IPS-18a (cell line): Measurements from ENCODE around the gene SYTL2.

Experiments used
- H3K27ac ChIP-seq: one replicate; pipeline ENCODE4 v1.5.1; 2013; ENCODE audit warnings: low read length
- H3K27me3 ChIP-seq: one replicate; pipeline ENCODE4 v1.6.1; 2013; ENCODE audit warnings: mild to moderate bottlenecking, low read length; ENCODE audit not compliant: control insufficient read depth, insufficient read depth
- H3K36me3 ChIP-seq: one replicate; pipeline ENCODE4 v1.6.1; 2013; ENCODE audit warnings: low read depth, low read length; ENCODE audit not compliant: control insufficient read depth
- H3K4me1 ChIP-seq: one replicate; pipeline ENCODE4 v1.6.1; 2013; ENCODE audit warnings: low read depth, low read length; ENCODE audit not compliant: control insufficient read depth
- H3K4me3 ChIP-seq: one replicate; pipeline ENCODE4 v1.5.1; 2013; ENCODE audit warnings: low read length
- H3K9ac ChIP-seq: one replicate; pipeline ENCODE4 v1.6.1; 2013; ENCODE audit warnings: mild to moderate bottlenecking, low read length, moderate library complexity
- H3K9me3 ChIP-seq: one replicate; pipeline ENCODE4 v1.6.1; 2013; ENCODE audit warnings: low read depth, low read length; ENCODE audit not compliant: control insufficient read depth

The SYTL2 gene

DNA sequence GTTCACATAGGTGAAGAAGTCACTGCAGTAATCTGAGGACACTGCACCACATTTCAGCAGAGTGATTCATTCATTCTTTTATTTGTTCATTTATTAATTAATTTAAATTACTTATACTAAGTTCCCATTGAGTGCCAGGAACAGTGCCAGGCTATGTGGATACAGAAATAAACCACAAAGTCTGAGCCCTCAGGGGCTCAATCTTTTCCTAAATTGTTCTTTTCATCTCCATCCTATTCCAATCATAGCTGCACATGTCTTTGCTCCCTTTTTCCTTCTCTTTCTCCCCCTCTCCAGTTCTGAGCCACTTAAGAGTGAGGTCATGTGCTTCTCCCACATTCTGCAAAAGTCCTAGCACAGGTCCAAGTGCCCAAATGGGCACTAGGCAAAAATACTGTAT, 4.9 kb downstream of the SYTL2 start:
- H3K4me3 ChIP-seq: no peak overlapping the region
- no peak overlapping the region for H3K27ac ChIP-seq
- peaks cover 9% of the 10 kb centered on the region for H3K4me1 ChIP-seq
- no peaks in the 10 kb centered on the region for H3K9me3 ChIP-seq
- H3K36me3 ChIP-seq: no peaks in the 10 kb centered on the region
- peaks cover 23% of the 10 kb centered on the region for H3K27me3 ChIP-seq
- H3K9ac ChIP-seq: no peak overlapping the region

DNA sequence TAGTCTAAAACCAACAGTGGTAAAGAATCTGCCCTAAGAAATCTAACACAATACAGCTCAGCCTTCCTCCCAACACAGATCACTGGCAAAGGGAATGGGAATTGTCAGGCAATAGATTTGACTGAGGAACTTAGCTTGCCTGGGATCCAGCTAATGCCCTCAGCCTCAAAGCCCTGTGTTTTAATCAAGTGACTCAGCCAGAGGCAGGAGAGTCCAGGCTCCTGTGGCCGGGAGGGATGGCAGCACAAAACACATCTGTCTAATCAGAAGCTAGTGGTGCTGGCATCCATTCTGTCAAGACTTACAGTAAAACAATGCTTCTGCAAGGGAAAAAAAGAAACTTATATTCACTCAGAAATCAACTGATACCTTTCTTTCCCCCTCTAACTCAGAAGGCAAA, 5.6 kb downstream of the SYTL2 start:
- no peaks in the 10 kb centered on the region for H3K9me3 ChIP-seq
- H3K36me3 ChIP-seq: no peaks in the 10 kb centered on the region
- no peak overlapping the region for H3K9ac ChIP-seq
- H3K27me3 ChIP-seq: peaks cover 18% of the 10 kb centered on the region
- peaks cover 8% of the 10 kb centered on the region for H3K4me1 ChIP-seq
- H3K27ac ChIP-seq: no peak overlapping the region
- H3K4me3 ChIP-seq: no peak overlapping the region

DNA sequence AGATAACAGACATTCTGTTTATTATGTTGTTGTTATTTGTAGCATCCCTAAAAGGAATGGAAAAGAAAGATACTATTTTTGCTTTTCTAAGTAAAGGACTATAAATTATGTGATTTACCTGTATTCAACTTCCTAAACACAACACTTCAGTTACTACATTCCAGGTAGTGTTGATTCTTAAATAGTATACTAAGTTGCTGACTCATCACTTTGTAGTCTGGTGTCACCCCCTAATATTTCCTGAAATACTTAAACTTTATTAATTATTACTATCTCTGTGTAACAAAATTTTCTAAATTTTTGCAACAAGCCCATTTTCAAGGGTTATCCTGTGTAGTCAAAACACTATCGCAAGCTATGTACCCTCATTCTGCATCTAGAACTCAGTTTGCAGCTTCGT, 7.0 kb downstream of the SYTL2 start:
- Histone ChIP-seq H3K9me3 (no peaks in the 10 kb centered on the region), H3K9ac (no peak overlapping the region), H3K4me1 (no peaks in the 10 kb centered on the region), H3K36me3 (no peaks in the 10 kb centered on the region), H3K4me3 (no peak overlapping the region), H3K27me3 (peaks cover 3% of the 10 kb centered on the region), H3K27ac (no peak overlapping the region)

DNA sequence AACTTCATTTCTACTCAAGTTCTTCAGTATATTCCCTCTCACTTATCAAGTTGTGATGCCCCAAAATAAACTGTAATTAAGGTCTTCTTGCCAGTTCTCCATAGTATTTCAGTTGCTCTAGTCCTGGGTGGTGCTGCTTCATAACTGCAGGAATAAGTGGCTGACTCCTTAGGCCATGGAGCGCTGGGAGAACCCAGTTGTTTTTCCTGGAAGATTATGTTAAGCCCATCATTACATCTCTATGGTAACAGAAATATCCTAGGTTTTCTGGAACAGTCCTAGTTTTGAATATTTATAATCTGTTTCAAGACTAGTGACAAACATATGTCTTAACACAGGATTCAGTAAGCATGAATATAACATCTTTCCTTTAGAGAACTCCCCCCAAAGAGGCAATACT, 7.6 kb downstream of the SYTL2 start:
- H3K9ac ChIP-seq: no peak overlapping the region

DNA sequence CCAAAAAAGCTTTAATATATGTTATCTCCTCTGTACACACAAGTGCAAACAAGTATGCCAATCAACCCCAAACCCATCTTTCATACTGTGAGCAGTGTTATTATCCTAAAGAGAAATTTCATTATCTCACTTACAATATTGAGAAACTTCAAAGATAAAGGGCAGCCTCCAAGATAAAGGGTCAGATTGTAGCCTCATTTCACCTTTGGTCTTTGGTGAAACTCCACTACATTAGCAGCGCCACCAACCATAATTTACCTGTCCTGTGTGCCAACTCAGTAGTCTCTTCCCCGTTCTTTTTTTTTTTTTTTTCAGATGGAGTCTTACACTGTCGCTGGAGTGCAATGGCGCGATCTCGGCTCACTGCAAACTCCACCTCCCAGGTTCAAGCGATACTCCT, 9.4 kb downstream of the SYTL2 start:
- H3K27me3 ChIP-seq: no peaks in the 10 kb centered on the region
- no peaks in the 10 kb centered on the region for H3K9me3 ChIP-seq
- H3K27ac ChIP-seq: no peak overlapping the region
- no peak overlapping the region for H3K4me3 ChIP-seq
- no peaks in the 10 kb centered on the region for H3K4me1 ChIP-seq
- no peak overlapping the region for H3K9ac ChIP-seq
- H3K36me3 ChIP-seq: no peaks in the 10 kb centered on the region

More for the DNA sequence above, 7.6 kb downstream of the SYTL2 start:
- no peak overlapping the region for H3K27ac ChIP-seq
- no peaks in the 10 kb centered on the region for H3K9me3 ChIP-seq
- no peak overlapping the region for H3K4me3 ChIP-seq
- no peaks in the 10 kb centered on the region for H3K27me3 ChIP-seq
- H3K4me1 ChIP-seq: no peaks in the 10 kb centered on the region
- H3K36me3 ChIP-seq: no peaks in the 10 kb centered on the region

DNA sequence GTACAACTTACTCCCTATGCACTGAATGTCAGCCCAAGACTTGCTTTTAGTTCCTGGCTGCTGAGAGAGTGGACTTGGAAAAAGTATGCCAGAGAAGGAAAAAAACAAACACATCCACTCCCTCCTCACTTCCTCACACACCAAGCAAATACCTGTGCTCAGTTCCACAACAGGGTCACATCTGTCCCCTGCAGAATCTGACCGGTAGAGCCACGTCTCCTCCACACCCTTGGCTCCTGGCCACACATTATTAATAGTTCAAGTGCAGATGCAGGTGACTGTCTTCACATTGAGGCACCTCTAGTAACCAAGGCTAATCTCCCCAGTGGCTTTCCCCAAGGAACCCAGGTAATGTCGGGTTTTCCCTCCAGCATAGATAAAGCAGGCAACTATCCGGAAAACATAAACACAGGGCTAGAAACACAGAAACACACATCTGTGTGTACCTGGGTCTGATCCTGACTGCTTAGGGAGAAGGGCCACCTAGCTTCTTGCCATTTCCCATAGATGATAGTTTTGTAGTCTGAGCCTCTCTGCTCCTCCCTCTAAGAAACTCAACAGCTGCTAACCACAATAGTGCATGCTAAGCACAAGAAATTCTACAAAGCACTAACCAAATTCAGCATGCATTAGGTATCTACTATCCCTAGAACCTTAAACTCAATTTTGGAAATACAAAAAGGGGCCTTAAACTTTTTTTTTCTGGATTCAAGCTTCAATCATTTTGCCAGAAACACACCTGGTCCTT, 10.2 kb downstream of the SYTL2 start:
- Histone ChIP-seq H3K9me3 (no peaks in the 10 kb centered on the region), H3K36me3 (no peaks in the 10 kb centered on the region)

DNA sequence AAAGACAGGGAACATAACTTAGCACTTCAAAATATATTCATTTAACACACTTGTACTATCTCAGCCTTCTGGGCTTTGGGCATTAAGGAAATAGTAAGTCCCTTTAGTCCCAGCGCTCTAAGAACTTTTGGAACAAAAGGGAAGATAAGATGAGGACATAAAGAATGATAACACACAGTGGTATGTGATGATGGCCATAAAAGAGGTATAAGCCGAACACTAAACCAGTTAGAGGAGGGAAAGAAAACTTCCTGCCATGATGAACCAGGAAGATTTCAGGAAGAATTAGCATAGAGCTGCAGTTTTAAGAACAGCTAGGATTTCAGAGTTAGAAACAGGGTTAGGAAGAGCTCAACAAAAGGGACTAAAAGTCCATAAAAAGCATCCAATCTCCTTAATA, 11.8 kb downstream of the SYTL2 start:
- H3K9ac ChIP-seq: no peak overlapping the region
- H3K9me3 ChIP-seq: no peaks in the 10 kb centered on the region
- no peak overlapping the region for H3K27ac ChIP-seq
- H3K27me3 ChIP-seq: no peaks in the 10 kb centered on the region
- H3K36me3 ChIP-seq: no peaks in the 10 kb centered on the region
- no peaks in the 10 kb centered on the region for H3K4me1 ChIP-seq
- no peak overlapping the region for H3K4me3 ChIP-seq

More for the DNA sequence above, 10.2 kb downstream of the SYTL2 start:
- Histone ChIP-seq H3K9ac (no peak overlapping the region), H3K27me3 (no peaks in the 10 kb centered on the region), H3K4me1 (no peaks in the 10 kb centered on the region), H3K4me3 (no peak overlapping the region), H3K27ac (no peak overlapping the region)

DNA sequence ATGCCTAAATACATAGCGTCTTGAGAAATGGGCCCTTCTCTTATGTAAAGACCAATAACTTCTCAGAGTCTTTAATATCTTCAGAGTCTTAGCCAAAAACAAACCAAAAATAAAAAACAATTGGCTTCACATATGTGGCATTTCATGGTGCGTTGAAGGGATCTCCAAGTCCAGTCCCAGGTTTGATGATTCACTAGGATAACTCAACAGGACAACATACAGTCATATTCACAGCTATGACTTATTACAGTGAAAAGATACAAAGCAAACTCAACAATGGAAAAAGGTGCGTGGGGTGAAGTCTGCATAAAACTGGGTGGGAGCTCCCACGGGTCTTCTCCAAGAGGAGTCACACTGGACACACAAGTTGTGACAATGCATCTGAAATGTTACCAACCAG, 12.6 kb downstream of the SYTL2 start:
- no peak overlapping the region for H3K9ac ChIP-seq
- H3K27me3 ChIP-seq: no peaks in the 10 kb centered on the region
- H3K36me3 ChIP-seq: no peaks in the 10 kb centered on the region
- no peak overlapping the region for H3K27ac ChIP-seq
- H3K4me1 ChIP-seq: no peaks in the 10 kb centered on the region
- H3K9me3 ChIP-seq: no peaks in the 10 kb centered on the region
- no peak overlapping the region for H3K4me3 ChIP-seq

DNA sequence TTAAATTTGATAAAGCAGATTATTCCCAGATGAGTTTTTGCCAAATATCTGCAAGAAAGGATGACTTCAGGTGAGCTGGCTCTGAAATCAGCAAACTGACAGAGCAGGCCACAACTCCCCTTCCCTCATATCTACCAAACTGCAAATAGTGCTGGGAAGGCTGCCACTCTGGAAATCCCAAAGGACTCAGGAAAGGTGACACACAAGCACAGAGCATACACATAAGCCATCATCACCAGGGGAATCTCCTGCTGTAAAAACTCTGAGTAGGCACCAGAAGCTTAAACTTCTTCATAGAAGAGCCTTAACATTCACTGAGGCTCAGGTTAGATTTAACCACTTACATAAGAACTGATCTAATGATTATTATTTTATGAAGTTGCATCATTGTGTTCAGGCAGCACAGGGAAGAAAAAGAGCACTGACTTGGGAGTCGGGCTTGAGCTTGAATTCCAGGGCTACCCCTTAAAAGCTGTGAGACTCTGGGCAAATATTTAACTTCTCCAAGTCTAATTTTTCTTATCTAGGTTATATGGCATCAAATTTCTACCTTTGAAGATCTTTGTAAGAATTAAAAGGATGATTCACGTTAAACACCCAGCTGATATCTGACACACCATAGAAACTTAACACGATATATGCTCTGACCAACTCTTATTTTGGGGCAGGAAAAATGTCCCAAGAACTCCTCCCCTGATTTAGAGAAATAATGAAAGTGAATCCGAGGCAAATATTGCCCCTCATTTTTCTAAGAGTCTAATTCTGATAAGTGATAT, 15.0 kb downstream of the SYTL2 start:
- no peak overlapping the region for H3K27ac ChIP-seq
- no peaks in the 10 kb centered on the region for H3K27me3 ChIP-seq
- no peaks in the 10 kb centered on the region for H3K36me3 ChIP-seq
- no peaks in the 10 kb centered on the region for H3K4me1 ChIP-seq
- no peak overlapping the region for H3K9ac ChIP-seq
- H3K9me3 ChIP-seq: no peaks in the 10 kb centered on the region
- H3K4me3 ChIP-seq: no peak overlapping the region

DNA sequence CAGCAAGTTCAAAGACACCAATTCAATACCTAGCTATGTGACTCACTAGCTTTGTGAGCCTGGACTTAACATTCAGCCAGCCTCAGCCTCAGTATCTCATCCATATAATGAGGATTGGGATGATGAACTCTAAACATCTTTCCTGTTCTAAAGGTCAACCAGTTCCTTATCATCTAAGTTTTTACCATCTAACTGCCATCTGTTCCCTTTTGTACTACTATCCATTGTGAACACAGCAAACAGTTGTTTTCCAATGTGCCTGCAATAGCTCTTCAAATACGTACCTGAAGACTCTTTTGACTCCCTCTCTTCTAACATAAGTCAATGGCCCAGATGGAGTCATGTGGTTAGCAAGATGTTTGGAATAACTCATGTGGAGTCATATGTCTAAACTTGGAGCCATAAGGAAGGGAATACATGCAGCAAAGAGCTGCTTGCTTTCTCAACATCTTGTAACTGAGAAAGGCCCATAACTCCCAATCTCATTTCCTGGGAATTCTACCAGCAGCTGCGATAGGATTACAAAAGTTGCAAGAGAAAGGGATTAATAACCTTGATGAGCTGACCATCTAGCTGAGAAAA, 19.4 kb downstream of the SYTL2 start:
- H3K36me3 ChIP-seq: no peaks in the 10 kb centered on the region
- H3K4me3 ChIP-seq: no peak overlapping the region
- no peak overlapping the region for H3K9ac ChIP-seq
- no peaks in the 10 kb centered on the region for H3K9me3 ChIP-seq
- H3K27ac ChIP-seq: no peak overlapping the region
- H3K27me3 ChIP-seq: no peaks in the 10 kb centered on the region
- H3K4me1 ChIP-seq: no peaks in the 10 kb centered on the region

DNA sequence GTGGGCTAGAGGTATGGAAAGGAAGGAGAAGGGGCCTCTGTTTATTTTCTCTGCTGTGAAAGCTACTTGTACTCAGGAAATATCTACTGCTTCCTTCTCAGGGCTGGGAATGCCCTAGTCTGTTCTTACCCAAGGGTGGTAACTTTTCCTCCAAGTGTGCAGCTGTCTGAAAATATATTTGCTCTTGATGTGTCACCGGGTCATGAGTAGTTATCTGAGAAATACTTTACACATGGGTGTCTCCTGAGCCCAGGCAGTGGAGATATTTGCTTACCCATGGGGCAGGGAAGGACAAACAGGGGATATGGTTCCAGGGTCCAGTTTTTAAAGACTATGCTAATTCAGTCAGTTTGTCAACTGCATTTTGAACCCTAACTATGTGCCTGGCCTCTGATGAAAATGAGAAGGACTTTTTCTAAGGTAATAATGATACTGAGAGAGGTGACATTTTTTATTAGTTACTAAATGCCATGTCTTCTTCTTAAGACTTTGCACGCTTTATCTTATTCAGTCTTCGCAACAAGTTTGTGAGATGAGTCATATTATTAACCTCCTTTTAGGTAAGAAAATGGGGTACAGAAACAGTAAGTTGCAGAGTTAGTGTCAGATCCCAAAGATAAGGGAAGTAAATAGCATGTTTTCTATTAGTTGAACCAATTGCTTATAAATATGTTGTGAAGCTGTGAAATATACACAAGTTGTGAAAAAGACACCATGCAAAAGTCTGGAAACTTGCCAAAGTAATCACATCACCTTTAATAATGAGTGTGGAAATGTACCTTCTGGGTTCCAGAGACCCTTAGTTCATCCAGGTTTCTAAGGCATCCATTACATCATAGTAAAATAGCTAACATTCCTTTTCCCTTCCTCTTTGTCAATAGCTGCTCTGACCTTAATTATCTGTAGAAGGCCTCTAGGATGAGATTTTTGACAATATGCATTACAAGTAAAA, 22.9 kb downstream of the SYTL2 start:
- Histone ChIP-seq H3K36me3 (no peaks in the 10 kb centered on the region), H3K9me3 (no peaks in the 10 kb centered on the region)

More for the DNA sequence above, 22.9 kb downstream of the SYTL2 start:
- Histone ChIP-seq H3K4me3 (no peak overlapping the region), H3K4me1 (no peaks in the 10 kb centered on the region), H3K27ac (no peak overlapping the region), H3K9ac (no peak overlapping the region), H3K27me3 (no peaks in the 10 kb centered on the region)
